DOHH2 (cell line): Measurements from ENCODE around the gene APEH.

Source experiments
- H3F3A ChIP-seq: fragments of 200-600 bp; sonication (generic), shearing (Covaris generic); 2 replicates; pipeline ENCODE4 v1.6.0; 2016; ENCODE audit warnings: antibody characterized with exemption, mild to moderate bottlenecking; ENCODE audit not compliant: control insufficient read depth, insufficient read depth
- H3K27ac ChIP-seq: fragments of 200-600 bp; sonication (generic); 2 replicates; pipeline ENCODE4 v1.5.1; 2014; ENCODE audit warnings: low read depth, mild to moderate bottlenecking, low read length, moderate library complexity
- H3K27me3 ChIP-seq: fragments of 200-600 bp; sonication (generic); 2 replicates; pipeline ENCODE4 v1.6.1; 2014; ENCODE audit warnings: mild to moderate bottlenecking, low read length, mixed read lengths; ENCODE audit not compliant: control insufficient read depth
- H3K36me3 ChIP-seq: fragments of 200-600 bp; sonication (generic); 2 replicates; pipeline ENCODE4 v1.6.1; 2014; ENCODE audit warnings: mild to moderate bottlenecking, low read length, moderate library complexity, mixed read lengths; ENCODE audit not compliant: control insufficient read depth
- H3K4me1 ChIP-seq: fragments of 200-600 bp; sonication (generic); 2 replicates; pipeline ENCODE4 v1.6.1; 2014; ENCODE audit warnings: mild to moderate bottlenecking, low read length, mixed read lengths; ENCODE audit not compliant: control insufficient read depth
- H3K4me2 ChIP-seq: fragments of 200-600 bp; sonication (generic); 2 replicates; pipeline ENCODE4 v1.6.0; 2014; ENCODE audit warnings: mild to moderate bottlenecking, low read length, moderate library complexity
- H3K4me3 ChIP-seq: fragments of 200-600 bp; sonication (generic); 2 replicates; pipeline ENCODE4 v1.5.1; 2014; ENCODE audit warnings: mild to moderate bottlenecking, low read length, mixed read lengths
- H3K79me2 ChIP-seq: fragments of 200-600 bp; sonication (generic); 2 replicates; pipeline ENCODE4 v1.6.1; 2014; ENCODE audit warnings: mild to moderate bottlenecking, low read length, mixed read lengths; ENCODE audit not compliant: control insufficient read depth
- H3K9me2 ChIP-seq: fragments of 200-600 bp; sonication (generic); replicated peaks from 2 replicates; pipeline ENCODE4 v1.6.1; 2014; ENCODE audit warnings: mild to moderate bottlenecking, low read length, mixed read lengths; ENCODE audit not compliant: control insufficient read depth
- H3K9me3 ChIP-seq: fragments of 200-600 bp; sonication (generic); 2 replicates; pipeline ENCODE4 v1.6.1; 2014; ENCODE audit warnings: antibody characterized with exemption, low read length, mixed read lengths; ENCODE audit not compliant: control insufficient read depth, insufficient read depth
- H4K20me1 ChIP-seq: fragments of 200-600 bp; sonication (generic); 2 replicates; pipeline ENCODE4 v1.6.0; 2014; ENCODE audit warnings: low read depth, mild to moderate bottlenecking, antibody characterized with exemption, low read length, moderate library complexity; ENCODE audit not compliant: control insufficient read depth, insufficient read depth
- CTCF ChIP-seq: fragments of 200-600 bp; sonication (generic); IDR thresholded peaks from one replicate; pipeline ENCODE4 v1.5.1; 2014; ENCODE audit warnings: antibody characterized with exemption, mild to moderate bottlenecking, low read depth, low read length; ENCODE audit not compliant: poor library complexity, severe bottlenecking
- EZH2phosphoT487 ChIP-seq: fragments of 200-600 bp; sonication (generic); IDR thresholded peaks from 2 replicates; pipeline ENCODE4 v1.6.1; 2017; ENCODE audit warnings: borderline replicate concordance, mild to moderate bottlenecking, antibody characterized with exemption, low read length, moderate library complexity, mixed read lengths

Gene APEH

GRCh38 chr3:49717959-49718857 lies 44.1 kb downstream of the APEH start:
- Histone ChIP-seq H3K27ac (no peak overlapping the region), H3K79me2 (peaks cover 13% of the 10 kb centered on the region), H3K4me2 (peak overlapping the region; percentile 85), H3K9me2 (no peaks in the 10 kb centered on the region), H3K27me3 (no peaks in the 10 kb centered on the region), H3F3A (no peaks in the 10 kb centered on the region), H3K4me3 (peak overlapping the region; percentile 76; the same call in 1 of the 2 replicates), H3K36me3 (peaks cover 38% of the 10 kb centered on the region), H3K4me1 (peaks cover 23% of the 10 kb centered on the region), H3K9me3 (no peaks in the 10 kb centered on the region), H4K20me1 (no peaks in the 10 kb centered on the region)
- TF ChIP-seq CTCF (no peak), EZH2phosphoT487 (no peak)

GRCh38 chr3:49718858-49719213 lies 44.7 kb downstream of the APEH start:
- Histone ChIP-seq H3K27me3 (no peaks in the 10 kb centered on the region), H3F3A (no peaks in the 10 kb centered on the region), H3K9me3 (no peaks in the 10 kb centered on the region), H3K79me2 (peaks cover 18% of the 10 kb centered on the region), H4K20me1 (no peaks in the 10 kb centered on the region), H3K9me2 (no peaks in the 10 kb centered on the region), H3K36me3 (peaks cover 44% of the 10 kb centered on the region), H3K4me2 (peak overlapping the region; percentile 85), H3K4me3 (peak overlapping the region; percentile 76), H3K4me1 (peaks cover 23% of the 10 kb centered on the region), H3K27ac (0 out of 2 replicates have a peak overlapping the region, but pooled peaks have one; percentile 27)
- TF ChIP-seq EZH2phosphoT487 (no peak), CTCF (no peak)

- Histone ChIP-seq H3K4me1 (peaks cover 26% of the 10 kb centered on the region), H3K27me3 (no peaks in the 10 kb centered on the region), H3K4me2 (peak within 1 kb of the TSS; percentile 85), H3K9me3 (no peaks in the 10 kb centered on the region), H3K36me3 (peaks cover 46% of the 10 kb centered on the region), H3K27ac (peak within 1 kb of the TSS; percentile 27; the same call in 1 of the 2 replicates), H3K79me2 (peaks cover 20% of the 10 kb centered on the region), H3K4me3 (peak within 1 kb of the TSS; percentile 76), H4K20me1 (no peaks in the 10 kb centered on the region), H3F3A (no peaks in the 10 kb centered on the region), H3K9me2 (no peaks in the 10 kb centered on the region)
- peak; percentile 51 for TF ChIP-seq CTCF
- TF ChIP-seq EZH2phosphoT487 = no peak
Measured at GRCh38 chr3:49719214-49719884, 45.2 kb downstream of the APEH start, which contains the start of gene AMIGO3. TSS of gene AMIGO3 (minus strand) at chr3:49719684. CDS start at chr3:49719465, 219 bp downstream.
